ENCODE measurements around the gene SLC25A12.
"Not testable (repeated sequence)": the region's sequence is repeated elsewhere in the genome, so short reads cannot be mapped to it uniquely, and the experiment has no call there.

- TF ChIP-seq POLR2A (IDR thresholded peaks at IDR 0.05), result not testable (repeated sequence)
- TF ChIP-seq, protein P1, sequence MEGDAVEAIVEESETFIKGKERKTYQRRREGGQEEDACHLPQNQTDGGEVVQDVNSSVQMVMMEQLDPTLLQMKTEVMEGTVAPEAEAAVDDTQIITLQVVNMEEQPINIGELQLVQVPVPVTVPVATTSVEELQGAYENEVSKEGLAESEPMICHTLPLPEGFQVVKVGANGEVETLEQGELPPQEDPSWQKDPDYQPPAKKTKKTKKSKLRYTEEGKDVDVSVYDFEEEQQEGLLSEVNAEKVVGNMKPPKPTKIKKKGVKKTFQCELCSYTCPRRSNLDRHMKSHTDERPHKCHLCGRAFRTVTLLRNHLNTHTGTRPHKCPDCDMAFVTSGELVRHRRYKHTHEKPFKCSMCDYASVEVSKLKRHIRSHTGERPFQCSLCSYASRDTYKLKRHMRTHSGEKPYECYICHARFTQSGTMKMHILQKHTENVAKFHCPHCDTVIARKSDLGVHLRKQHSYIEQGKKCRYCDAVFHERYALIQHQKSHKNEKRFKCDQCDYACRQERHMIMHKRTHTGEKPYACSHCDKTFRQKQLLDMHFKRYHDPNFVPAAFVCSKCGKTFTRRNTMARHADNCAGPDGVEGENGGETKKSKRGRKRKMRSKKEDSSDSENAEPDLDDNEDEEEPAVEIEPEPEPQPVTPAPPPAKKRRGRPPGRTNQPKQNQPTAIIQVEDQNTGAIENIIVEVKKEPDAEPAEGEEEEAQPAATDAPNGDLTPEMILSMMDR (IDR thresholded peaks at IDR 0.05), result not testable (repeated sequence)
Observed at GRCh38 chr2:171808885-171809284, 85.2 kb downstream of the SLC25A12 start.

Measured in suprapubic skin (tissue), 3 donors.